Smooth muscle cell of the pulmonary artery (primary cell): ENCODE results near the gene XAGE3. TPM values are rescaled to one million over a fixed set of nuclear protein-coding genes. Genes with fewer than 3 reads are reported as not detected.

Experiments
- total RNA-seq: library from RNA; depleted of rRNA; stranded (reverse); fragments of >200 nt; gene quantifications from 2 replicates; pipeline ENCODE4 v1.2.3, GENCODE V29; 2014

Gene XAGE3
- not detected in 2 replicates for total RNA-seq

DNA sequence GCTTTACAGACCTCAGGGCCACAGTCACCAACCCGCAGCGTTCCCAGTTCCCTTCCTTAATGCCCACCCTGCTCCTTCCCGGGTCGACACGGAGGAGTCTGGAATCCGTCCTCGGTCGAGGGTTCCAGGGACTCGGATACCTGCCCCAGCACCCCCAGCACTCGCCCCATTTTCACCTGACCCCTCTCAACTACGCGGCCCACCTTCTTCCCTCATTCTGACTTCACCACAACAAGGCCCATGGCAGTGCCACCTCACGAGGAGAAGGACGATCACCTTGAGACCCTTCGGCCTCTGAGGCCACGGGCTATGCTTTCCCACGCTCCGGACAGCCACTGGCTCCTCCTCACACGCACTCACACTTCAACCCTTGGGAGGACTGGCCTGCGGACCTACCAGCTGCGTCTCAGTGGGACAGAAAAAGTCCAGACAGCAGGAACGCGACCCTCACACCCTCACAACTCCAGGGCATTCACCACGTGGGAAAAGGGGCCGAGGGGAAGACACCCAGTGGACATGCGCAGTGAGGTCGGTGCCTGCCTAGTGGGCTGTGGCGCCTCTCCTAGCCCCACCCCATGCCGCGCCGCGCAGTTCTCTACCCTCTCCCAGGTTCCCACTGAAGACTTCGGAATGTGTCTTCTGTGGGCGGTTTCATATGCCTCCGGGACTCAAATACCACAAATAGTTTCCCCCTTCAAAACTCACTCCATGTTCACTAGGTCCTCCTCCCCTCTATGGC, at the start of gene XAGE3:
Gene XAGE3 (minus strand): TSS at position 474 of the 739 bp plus-strand sequence. CDS start 950 bp downstream, outside the sequence.

DNA sequence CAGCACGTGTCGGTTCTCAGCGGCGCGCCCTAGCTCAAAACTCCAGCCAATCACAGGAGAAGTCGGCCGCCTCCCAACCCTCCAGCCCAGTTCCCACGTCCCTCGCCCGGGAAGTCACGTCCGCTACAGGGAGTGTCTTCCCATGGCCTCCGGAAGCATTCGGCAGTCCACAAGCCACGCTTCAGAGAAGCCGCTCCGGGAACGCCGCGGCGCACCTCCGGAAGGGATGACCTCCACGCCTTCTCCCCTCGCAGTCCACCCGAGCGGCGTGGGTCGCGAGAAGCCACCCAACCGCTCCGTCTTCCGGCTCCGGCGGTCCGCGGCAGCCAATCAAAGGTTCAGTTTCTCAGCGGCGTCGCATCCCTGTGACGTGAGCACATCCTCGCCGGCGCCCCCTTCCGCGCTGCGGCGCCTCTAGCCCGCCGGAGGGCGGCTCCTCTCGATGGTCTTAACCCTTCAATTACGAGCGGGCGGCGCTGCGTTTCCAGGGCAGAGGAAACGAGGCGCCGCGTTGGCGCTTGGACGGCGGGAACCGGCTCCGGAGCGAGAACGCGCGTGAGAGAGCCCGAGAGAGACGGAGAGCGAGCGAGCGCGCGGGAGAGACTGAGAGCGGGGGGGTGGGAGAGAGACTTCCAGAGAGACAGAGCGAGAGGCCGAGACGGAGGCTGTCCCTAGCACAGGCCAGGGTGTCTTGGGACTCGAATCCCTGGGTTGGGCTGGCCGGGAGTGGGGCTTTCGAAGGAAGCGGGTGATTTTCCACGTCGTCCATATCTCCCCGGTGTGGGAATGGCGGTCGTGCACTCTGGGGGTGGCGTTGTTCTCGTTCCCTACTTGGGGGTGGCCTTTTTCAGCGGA, 29.2 kb upstream of the XAGE3 start, which contains the start of gene FAM156B:
Gene FAM156B (plus strand): TSS at position 476 of the 855 bp plus-strand sequence. CDS start 9,896 bp downstream, outside the sequence.

Other genes starting within 250 kb of the XAGE3 start
- gene SSX7, start 213.2 kb downstream of the XAGE3 start, total RNA-seq, result not detected in 2 replicates
- gene SSX2, start 160.9 kb downstream of the XAGE3 start, total RNA-seq, result not detected in 2 replicates
- not detected in 2 replicates for gene SSX2B, start 116.8 kb downstream of the XAGE3 start, total RNA-seq
- gene SPANXN5, start 70.7 kb downstream of the XAGE3 start, total RNA-seq, result not detected in 2 replicates
- not detected in 2 replicates for gene XAGE5, start 56.8 kb downstream of the XAGE3 start, total RNA-seq
- gene FAM156B, start 29.2 kb upstream of the XAGE3 start, total RNA-seq, result 12.3 and 21.7 TPM in 2 replicates
- gene FAM156A, start 90.4 kb upstream of the XAGE3 start, total RNA-seq, result 15.6 and 16.5 TPM in 2 replicates
- gene GPR173, start 180.7 kb upstream of the XAGE3 start, total RNA-seq, result 2.9 and 5.5 TPM in 2 replicates
- gene TSPYL2, start 214.3 kb upstream of the XAGE3 start, total RNA-seq, result 18.6 and 20.0 TPM in 2 replicates
- 11.5 and 13.7 TPM in 2 replicates for gene KANTR, start 226.1 kb upstream of the XAGE3 start, total RNA-seq